LNCAP (cell line): ENCODE measurements around the gene VMAC.

ENCODE experiments used
- TF ChIP-seq, protein P1 (sequence below): fragments of 450-650 bp; IDR thresholded peaks from 2 replicates; pipeline ENCODE4 v1.5.1; 2017; ENCODE audit warnings: mild to moderate bottlenecking

VMAC gene

DNA sequence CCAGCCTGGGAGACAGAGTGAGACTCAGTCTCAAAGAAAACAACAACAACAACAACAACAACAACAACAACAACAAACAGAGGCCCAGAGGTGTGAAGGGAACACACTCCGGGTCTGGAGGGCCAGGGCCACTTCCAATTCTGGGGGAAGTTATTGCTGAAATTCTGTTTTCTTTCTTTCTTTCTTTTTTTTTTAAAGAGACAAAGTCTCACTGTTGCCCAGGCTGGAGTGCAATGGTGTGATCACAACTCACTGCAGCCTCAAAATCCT lies 5.9 kb downstream of the VMAC start:
- TF ChIP-seq, protein P1, sequence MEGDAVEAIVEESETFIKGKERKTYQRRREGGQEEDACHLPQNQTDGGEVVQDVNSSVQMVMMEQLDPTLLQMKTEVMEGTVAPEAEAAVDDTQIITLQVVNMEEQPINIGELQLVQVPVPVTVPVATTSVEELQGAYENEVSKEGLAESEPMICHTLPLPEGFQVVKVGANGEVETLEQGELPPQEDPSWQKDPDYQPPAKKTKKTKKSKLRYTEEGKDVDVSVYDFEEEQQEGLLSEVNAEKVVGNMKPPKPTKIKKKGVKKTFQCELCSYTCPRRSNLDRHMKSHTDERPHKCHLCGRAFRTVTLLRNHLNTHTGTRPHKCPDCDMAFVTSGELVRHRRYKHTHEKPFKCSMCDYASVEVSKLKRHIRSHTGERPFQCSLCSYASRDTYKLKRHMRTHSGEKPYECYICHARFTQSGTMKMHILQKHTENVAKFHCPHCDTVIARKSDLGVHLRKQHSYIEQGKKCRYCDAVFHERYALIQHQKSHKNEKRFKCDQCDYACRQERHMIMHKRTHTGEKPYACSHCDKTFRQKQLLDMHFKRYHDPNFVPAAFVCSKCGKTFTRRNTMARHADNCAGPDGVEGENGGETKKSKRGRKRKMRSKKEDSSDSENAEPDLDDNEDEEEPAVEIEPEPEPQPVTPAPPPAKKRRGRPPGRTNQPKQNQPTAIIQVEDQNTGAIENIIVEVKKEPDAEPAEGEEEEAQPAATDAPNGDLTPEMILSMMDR: no peak

DNA sequence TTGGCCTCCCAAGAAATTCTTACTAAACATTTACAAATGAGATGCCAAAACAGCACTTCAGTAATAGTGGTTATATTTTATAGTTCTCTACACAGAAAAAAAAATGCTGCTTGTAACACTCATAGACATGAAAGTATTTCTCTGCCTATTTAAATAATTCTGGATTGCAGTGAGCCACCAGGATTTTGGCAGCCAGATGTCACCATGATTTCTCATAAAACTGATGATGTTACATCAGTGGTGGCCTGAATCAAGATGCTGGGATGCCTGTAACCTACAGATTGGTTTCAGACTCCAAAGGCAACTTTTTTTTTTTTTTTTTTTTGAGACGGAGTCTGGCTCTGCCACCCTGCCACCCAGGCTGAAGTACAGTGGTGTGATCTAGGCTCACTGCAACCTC lies 6.7 kb downstream of the VMAC start:
- TF ChIP-seq, protein P1: no peak

DNA sequence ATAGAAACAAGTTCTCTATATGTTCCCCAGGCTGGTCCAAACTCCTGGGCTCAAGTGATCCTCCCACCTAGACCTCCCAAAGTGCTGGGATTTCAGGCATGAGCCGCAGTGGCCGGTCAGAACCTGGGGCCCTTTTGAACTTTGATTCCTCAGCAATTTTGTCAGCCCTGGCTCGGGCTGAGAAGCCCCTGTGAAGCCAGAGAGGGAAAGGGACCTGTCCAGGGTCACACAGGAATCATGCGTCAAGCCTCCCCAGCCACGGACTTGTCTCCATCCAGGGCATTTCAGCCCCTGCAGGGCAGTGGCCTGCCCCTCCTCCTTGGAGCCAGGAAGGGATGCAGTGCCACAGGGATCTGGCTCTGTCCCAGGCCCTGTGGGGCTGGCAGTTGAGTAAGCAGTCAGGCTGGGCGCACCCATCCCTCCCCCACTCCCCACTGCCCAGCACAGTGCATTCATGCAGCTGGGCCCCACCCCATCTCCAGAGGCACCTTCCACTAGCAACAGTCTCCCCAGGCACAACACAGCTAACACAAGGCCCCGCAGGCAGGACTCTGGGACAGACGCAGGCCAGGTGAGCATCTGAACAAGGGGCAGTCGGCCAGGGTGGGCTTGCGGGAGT lies 9.2 kb downstream of the VMAC start, which contains the start of gene CAPS:
Gene CAPS, plus strand, starts transcription at position 516 of the 619 bp plus-strand sequence. CDS start 153 bp downstream, outside the sequence.
- TF ChIP-seq, protein P1: no peak

DNA sequence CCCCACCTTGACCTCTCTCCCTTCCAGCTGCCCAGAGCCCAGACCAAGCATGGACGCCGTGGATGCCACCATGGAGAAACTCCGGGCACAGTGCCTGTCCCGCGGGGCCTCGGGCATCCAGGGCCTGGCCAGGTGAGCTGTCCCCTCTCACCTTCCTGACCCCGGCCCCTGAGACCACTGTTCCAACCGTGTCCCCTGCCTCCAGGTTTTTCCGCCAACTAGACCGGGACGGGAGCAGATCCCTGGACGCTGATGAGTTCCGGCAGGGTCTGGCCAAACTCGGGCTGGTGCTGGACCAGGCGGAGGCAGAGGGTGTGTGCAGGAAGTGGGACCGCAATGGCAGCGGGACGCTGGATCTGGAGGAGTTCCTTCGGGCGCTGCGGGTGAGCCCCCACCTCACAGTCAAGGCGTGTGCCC lies 9.7 kb downstream of the VMAC start:
- TF ChIP-seq, protein P1: no peak

DNA sequence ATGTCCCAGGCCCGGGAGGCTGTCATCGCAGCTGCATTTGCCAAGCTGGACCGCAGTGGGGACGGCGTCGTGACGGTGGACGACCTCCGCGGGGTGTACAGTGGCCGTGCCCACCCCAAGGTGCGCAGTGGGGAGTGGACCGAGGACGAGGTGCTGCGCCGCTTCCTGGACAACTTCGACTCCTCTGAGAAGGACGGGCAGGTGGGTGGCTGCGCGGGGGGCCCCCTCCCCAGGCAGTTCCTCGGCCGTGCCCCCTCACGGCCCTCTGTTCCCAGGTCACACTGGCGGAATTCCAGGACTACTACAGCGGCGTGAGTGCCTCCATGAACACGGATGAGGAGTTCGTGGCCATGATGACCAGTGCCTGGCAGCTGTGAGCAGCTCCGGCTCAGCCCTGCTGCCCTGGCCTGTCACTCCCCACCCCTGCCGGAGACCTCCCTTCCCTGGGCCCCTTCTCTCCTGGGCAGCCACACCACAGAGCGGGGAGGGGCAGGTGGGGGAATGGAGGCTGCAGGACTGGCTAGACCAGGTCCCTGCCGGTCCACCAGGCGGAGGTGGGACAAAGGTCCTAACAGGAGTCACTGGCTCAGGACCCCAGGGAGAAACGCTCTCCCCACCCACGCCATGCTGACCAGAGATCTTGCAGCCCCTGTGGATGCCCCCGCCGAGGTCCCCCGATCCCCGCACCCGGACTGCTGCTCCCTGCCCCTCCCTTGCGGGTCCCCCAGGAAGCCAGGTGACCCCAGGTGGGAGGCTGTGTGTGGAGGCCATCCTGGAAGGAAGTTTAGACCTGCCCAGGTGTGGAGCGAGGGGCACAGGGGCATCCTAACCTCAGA lies 10.5 kb downstream of the VMAC start:
- TF ChIP-seq, protein P1: no peak

DNA sequence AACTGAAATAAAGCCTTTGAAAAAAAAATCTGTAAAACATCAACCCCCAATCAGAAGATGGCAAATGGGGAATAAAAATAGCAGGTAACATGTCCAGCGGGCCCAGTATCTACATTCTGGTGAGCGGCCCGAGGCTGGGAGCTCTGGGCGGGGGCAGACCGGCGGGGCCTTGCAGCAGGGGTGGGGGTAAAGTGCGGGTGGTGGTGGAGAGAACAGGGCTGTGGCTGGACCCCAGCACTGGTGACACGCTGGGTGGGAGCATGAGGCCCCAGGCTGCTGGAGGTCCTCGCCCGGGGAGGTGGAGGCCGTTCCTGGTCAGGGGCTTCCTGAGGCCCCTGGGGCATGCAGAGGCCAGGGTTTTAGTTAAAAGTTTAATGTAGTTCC lies 11.1 kb downstream of the VMAC start:
- TF ChIP-seq, protein P1: no peak

DNA sequence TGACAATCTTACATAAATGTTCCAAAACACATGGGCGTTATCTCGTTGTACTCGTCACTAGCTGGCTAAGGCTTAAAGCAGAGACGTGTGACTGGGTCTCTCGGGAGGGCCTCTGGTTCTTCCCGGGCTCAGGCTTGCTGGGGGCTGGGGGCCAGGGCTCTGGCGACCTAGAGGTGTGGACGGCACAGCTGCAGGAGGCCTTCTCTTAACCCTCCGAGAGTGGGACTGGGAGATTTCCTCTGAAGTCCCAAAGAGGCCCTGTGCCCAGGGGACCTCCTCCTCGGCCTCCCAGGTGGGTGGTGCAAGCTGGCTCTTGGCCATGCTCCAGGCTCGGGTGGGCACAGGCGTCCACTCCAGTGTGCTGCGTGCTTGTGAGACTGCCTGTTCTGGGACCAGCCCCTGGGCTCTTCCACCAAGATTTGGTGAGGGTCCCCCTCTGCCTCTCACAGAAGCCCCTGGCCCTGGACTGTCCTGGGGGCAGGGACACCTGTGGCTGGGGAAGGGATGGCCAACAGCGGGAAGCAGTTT lies 11.6 kb downstream of the VMAC start:
- TF ChIP-seq, protein P1: no peak
